Glutamatergic neuron (in vitro differentiated cells): ENCODE measurements around the gene GATA5. TPM values are rescaled to one million over a fixed set of nuclear protein-coding genes. Genes with fewer than 3 reads are reported as not detected.
A peak's percentile ranks its signal among the peaks of the same experiment; 100 is the strongest.

Experiments
- DNase-seq: peaks from one replicate; pipeline ENCODE4 v3.0.0; 2022
- H3K27ac Mint-ChIP-seq: one replicate; pipeline ENCODE4 v1.8.0; 2020; ENCODE audit warnings: mild to moderate bottlenecking, mixed read lengths, inconsistent platforms; ENCODE audit not compliant: unreplicated experiment
- H3K27me3 Mint-ChIP-seq: one replicate; pipeline ENCODE4 v1.8.0; 2020; ENCODE audit warnings: mild to moderate bottlenecking, moderate library complexity, mixed read lengths, inconsistent platforms; ENCODE audit not compliant: unreplicated experiment
- H3K36me3 Mint-ChIP-seq: one replicate; pipeline ENCODE4 v1.8.0; 2020; ENCODE audit warnings: mild to moderate bottlenecking, mixed read lengths, inconsistent platforms; ENCODE audit not compliant: unreplicated experiment
- H3K4me1 Mint-ChIP-seq: one replicate; pipeline ENCODE4 v1.8.0; 2020; ENCODE audit warnings: mild to moderate bottlenecking, low read depth, mixed read lengths, inconsistent platforms; ENCODE audit not compliant: unreplicated experiment
- H3K4me3 Mint-ChIP-seq: one replicate; pipeline ENCODE4 v1.8.0; 2020; ENCODE audit warnings: mild to moderate bottlenecking, mixed read lengths, inconsistent platforms; ENCODE audit not compliant: unreplicated experiment
- H3K9me3 Mint-ChIP-seq: one replicate; pipeline ENCODE4 v1.8.0; 2020; ENCODE audit warnings: mild to moderate bottlenecking, moderate library complexity, mixed read lengths, inconsistent platforms; ENCODE audit not compliant: unreplicated experiment
- CTCF ChIP-seq: fragments of 200-600 bp; sonication (generic); IDR thresholded peaks from one replicate; pipeline ENCODE4 v1.5.0; 2021; ENCODE audit not compliant: partially characterized antibody, unreplicated experiment
- long read RNA-seq: library from polyadenylated mRNA; unstranded; transcript quantifications from one replicate; pipeline ENCODE4 v2.0.0, GENCODE V29; 2020; ENCODE audit not compliant: unreplicated experiment
- total RNA-seq: library from RNA; stranded (reverse); fragmentation: NEBNext Ultra II Directional; extraction: Animal tissue kit (Norgen Biotek cat#: 25700); gene quantifications from one replicate; pipeline ENCODE4 v1.2.1, GENCODE V29; 2021; ENCODE audit not compliant: unreplicated experiment

GATA5 gene
- total RNA-seq = 1.3 TPM
- long read RNA-seq, partial matches to known transcripts = 0 of 1 reads
- long read RNA-seq, other reads (novel, unspliced or antisense) = 0 of 1 reads

GRCh38 chr20:62475772-62476055 is at the start of gene GATA5:
Gene GATA5 (minus strand): TSS chr20:62475995. CDS start chr20:62475521, 474 bp downstream.
- TF ChIP-seq CTCF = no peak
- Mint-ChIP-seq H3K4me1 (peaks cover 4% of the 10 kb centered on the region), H3K27me3 (peaks cover 15% of the 10 kb centered on the region), H3K4me3 (peak within 1 kb of the TSS; percentile 65), H3K9me3 (peaks cover 6% of the 10 kb centered on the region), H3K36me3 (no peaks in the 10 kb centered on the region), H3K27ac (no peak within 1 kb of the TSS)
- DNase-seq = no peak

GRCh38 chr20:62525014-62525413 is 49.2 kb upstream of the GATA5 start:
- peaks cover 15% of the 10 kb centered on the region for H3K4me1 Mint-ChIP-seq
- H3K36me3 Mint-ChIP-seq = no peaks in the 10 kb centered on the region
- H3K9me3 Mint-ChIP-seq = peaks cover 11% of the 10 kb centered on the region
- H3K27me3 Mint-ChIP-seq = peaks cover 5% of the 10 kb centered on the region
- no peak for DNase-seq
- no peak overlapping the region for H3K27ac Mint-ChIP-seq
- no peak overlapping the region for H3K4me3 Mint-ChIP-seq
- TF ChIP-seq CTCF = no peak

- no peak for TF ChIP-seq CTCF
- H3K9me3 Mint-ChIP-seq = peaks cover 11% of the 10 kb centered on the region
- no peak overlapping the region for H3K27ac Mint-ChIP-seq
- no peak for DNase-seq
- no peaks in the 10 kb centered on the region for H3K36me3 Mint-ChIP-seq
- peaks cover 4% of the 10 kb centered on the region for H3K27me3 Mint-ChIP-seq
- no peak overlapping the region for H3K4me3 Mint-ChIP-seq
- peaks cover 11% of the 10 kb centered on the region for H3K4me1 Mint-ChIP-seq
Observed at GRCh38 chr20:62524505-62524911, 48.7 kb upstream of the GATA5 start.

GRCh38 chr20:62523473-62524203 is 47.8 kb upstream of the GATA5 start:
- TF ChIP-seq CTCF = no peak
- Mint-ChIP-seq H3K27ac (peak overlapping the region; percentile 12), H3K4me1 (peaks cover 11% of the 10 kb centered on the region), H3K9me3 (peaks cover 8% of the 10 kb centered on the region), H3K36me3 (no peaks in the 10 kb centered on the region), H3K4me3 (no peak overlapping the region), H3K27me3 (peaks cover 4% of the 10 kb centered on the region)
- DNase-seq = no peak

- no peak for TF ChIP-seq CTCF
- no peaks in the 10 kb centered on the region for H3K36me3 Mint-ChIP-seq
- H3K9me3 Mint-ChIP-seq = peaks cover 5% of the 10 kb centered on the region
- H3K4me1 Mint-ChIP-seq = peaks cover 11% of the 10 kb centered on the region
- no peak overlapping the region for H3K27ac Mint-ChIP-seq
- no peak for DNase-seq
- H3K4me3 Mint-ChIP-seq = no peak overlapping the region
- H3K27me3 Mint-ChIP-seq = peaks cover 4% of the 10 kb centered on the region
Observed at GRCh38 chr20:62522748-62523396, 47.1 kb upstream of the GATA5 start.
